Esophagus squamous epithelium (tissue), 4 donors: ENCODE data around the gene CCDC43.
A peak's percentile ranks its signal among the peaks of the same experiment; 100 is the strongest.

Experiments used
- POLR2A ChIP-seq, 4 donors: fragments of 450-650 bp; IDR thresholded peaks; one replicate each; pipeline ENCODE4 v1.6.1; 2017; ENCODE audit warnings: antibody characterized with exemption in 4 of 4, mild to moderate bottlenecking in 4 of 4, moderate library complexity in 3 of 4
- TF ChIP-seq, protein P1 (sequence below), 6 experiments: fragments of 450-650 bp in 4 of 6; fragments of 200-600 bp in 2 of 6; sonication (generic) in 2 of 6; IDR thresholded peaks; one replicate each; pipeline ENCODE4 v1.5.1; 2016 to 2019; ENCODE audit warnings: antibody characterized with exemption in 6 of 6, mild to moderate bottlenecking in 4 of 6, moderate library complexity in 4 of 6

DNA sequence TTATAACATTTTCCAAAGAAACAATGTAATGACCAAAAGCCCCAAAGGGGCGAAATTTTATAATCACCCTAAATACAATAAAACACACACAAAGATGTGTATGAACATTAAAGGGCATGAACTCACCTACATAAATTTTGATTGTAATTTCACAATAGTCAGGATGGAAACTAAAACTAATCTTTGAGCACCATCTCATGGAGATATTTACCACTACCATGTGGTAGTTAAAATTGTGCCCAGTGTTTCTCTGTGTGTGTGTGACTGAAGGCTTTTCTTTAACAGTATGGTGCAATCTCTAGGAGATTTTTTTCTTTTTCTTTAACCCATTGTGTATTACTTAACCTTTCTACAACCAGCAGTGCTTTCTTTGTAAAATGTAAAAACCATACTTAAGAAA, 53.0 kb downstream of the CCDC43 start:
- TF ChIP-seq, protein P1, sequence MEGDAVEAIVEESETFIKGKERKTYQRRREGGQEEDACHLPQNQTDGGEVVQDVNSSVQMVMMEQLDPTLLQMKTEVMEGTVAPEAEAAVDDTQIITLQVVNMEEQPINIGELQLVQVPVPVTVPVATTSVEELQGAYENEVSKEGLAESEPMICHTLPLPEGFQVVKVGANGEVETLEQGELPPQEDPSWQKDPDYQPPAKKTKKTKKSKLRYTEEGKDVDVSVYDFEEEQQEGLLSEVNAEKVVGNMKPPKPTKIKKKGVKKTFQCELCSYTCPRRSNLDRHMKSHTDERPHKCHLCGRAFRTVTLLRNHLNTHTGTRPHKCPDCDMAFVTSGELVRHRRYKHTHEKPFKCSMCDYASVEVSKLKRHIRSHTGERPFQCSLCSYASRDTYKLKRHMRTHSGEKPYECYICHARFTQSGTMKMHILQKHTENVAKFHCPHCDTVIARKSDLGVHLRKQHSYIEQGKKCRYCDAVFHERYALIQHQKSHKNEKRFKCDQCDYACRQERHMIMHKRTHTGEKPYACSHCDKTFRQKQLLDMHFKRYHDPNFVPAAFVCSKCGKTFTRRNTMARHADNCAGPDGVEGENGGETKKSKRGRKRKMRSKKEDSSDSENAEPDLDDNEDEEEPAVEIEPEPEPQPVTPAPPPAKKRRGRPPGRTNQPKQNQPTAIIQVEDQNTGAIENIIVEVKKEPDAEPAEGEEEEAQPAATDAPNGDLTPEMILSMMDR (IDR thresholded peaks at IDR 0.05): peak in 5 of 6 experiments; percentile 9 to 35 (median 27)
- TF ChIP-seq POLR2A (IDR thresholded peaks at IDR 0.05): no peak
